Lower lobe of right lung (tissue), 2 donors: ENCODE data around the gene ALKBH4. TPM values are rescaled to one million over a fixed set of nuclear protein-coding genes. Genes with fewer than 3 reads are reported as not detected.

ENCODE experiments used
- ATAC-seq, 2 donors: fragments of 200-7000 bp; cut with Tn5 transposase; one replicate each; pipeline ENCODE4 v1.9.1; 2020 to 2022; ENCODE audit warnings: mild to moderate bottlenecking in 2 of 2, moderate library complexity in 2 of 2
- DNase-seq: peaks from one replicate; pipeline ENCODE4 v3.0.0-alpha.2; 2020
- H3K27ac ChIP-seq: fragments of 200-600 bp; one replicate; pipeline ENCODE4 v1.8.0; 2022
- H3K27me3 ChIP-seq: fragments of 200-600 bp; one replicate; pipeline ENCODE4 v1.8.0; 2022; ENCODE audit warnings: low read depth
- H3K36me3 ChIP-seq: fragments of 200-600 bp; one replicate; pipeline ENCODE4 v1.8.0; 2022; ENCODE audit warnings: mild to moderate bottlenecking
- H3K4me1 ChIP-seq: fragments of 200-600 bp; one replicate; pipeline ENCODE4 v1.8.0; 2022
- H3K4me3 ChIP-seq: fragments of 200-600 bp; one replicate; pipeline ENCODE4 v1.8.0; 2022; ENCODE audit warnings: mild to moderate bottlenecking
- H3K9me3 ChIP-seq: fragments of 200-600 bp; one replicate; pipeline ENCODE4 v1.8.0; 2022
- CTCF ChIP-seq: fragments of 200-600 bp; IDR thresholded peaks from one replicate; pipeline ENCODE4 v1.8.0; 2022; ENCODE audit warnings: antibody characterized with exemption, mild to moderate bottlenecking
- intact Hi-C: fragments of 100-400 bp; cut with DNase I; formaldehyde crosslinking; loops from one replicate; pipeline ENCODE4 v1.11.0; 2022
- total RNA-seq: library from RNA; stranded (reverse); fragmentation: NEBNext Ultra II Directional; extraction: Animal tissue kit (Norgen Biotek cat#: 25700); gene quantifications from one replicate; pipeline ENCODE4 v1.2.1, GENCODE V29; 2021
- donor health status: DM: no; HTN: yes; CAD: no; lungs with severe emphysema.

ALKBH4 gene
- total RNA-seq, 1 donor from 2014 or later, result 10.6 TPM

- Histone ChIP-seq H3K4me1 (no peaks in the 10 kb centered on the region), H3K27me3 (no peaks in the 10 kb centered on the region), H3K27ac (no peak overlapping the region), H3K4me3 (no peak overlapping the region), H3K9me3 (no peaks in the 10 kb centered on the region), H3K36me3 (peaks cover 31% of the 10 kb centered on the region)
- intact Hi-C loops, result no loop called here
- no peak for TF ChIP-seq CTCF
- no peak for ATAC-seq
- DNase-seq, result no peak
These were observed 17.4 kb downstream of the ALKBH4 start for GRCh38 chr7:102447311-102447710.

- Histone ChIP-seq H3K36me3 (peaks cover 39% of the 10 kb centered on the region), H3K4me3 (no peak overlapping the region), H3K27me3 (no peaks in the 10 kb centered on the region), H3K9me3 (no peaks in the 10 kb centered on the region), H3K4me1 (no peaks in the 10 kb centered on the region), H3K27ac (no peak overlapping the region)
- TF ChIP-seq CTCF, result no peak
- intact Hi-C loops, result no loop called here
- DNase-seq (no peak), ATAC-seq (no peak)
These were observed 18.1 kb downstream of the ALKBH4 start for GRCh38 chr7:102446387-102447156.

- peaks cover 40% of the 10 kb centered on the region for H3K36me3 ChIP-seq
- H3K9me3 ChIP-seq, result no peaks in the 10 kb centered on the region
These were observed 19.0 kb downstream of the ALKBH4 start for GRCh38 chr7:102445674-102446071.

GRCh38 chr7:102444961-102445673, 19.5 kb downstream of the ALKBH4 start:
- Histone ChIP-seq H3K9me3 (no peaks in the 10 kb centered on the region), H3K27me3 (no peaks in the 10 kb centered on the region), H3K4me3 (no peak overlapping the region), H3K4me1 (no peaks in the 10 kb centered on the region), H3K27ac (no peak overlapping the region), H3K36me3 (peaks cover 40% of the 10 kb centered on the region)
- no peak for TF ChIP-seq CTCF
- intact Hi-C loops, result no loop called here
- DNase-seq, result no peak
- no peak for ATAC-seq

More at GRCh38 chr7:102445674-102446071, 19.0 kb downstream of the ALKBH4 start:
- Histone ChIP-seq H3K4me3 (no peak overlapping the region), H3K27me3 (no peaks in the 10 kb centered on the region), H3K27ac (no peak overlapping the region), H3K4me1 (no peaks in the 10 kb centered on the region)
- no peak for TF ChIP-seq CTCF
- ATAC-seq (no peak), DNase-seq (no peak)
- intact Hi-C loops, result no loop called here

- intact Hi-C loops, result no loop called here
- Histone ChIP-seq H3K9me3 (no peaks in the 10 kb centered on the region), H3K27ac (peak overlapping the region; percentile 71), H3K36me3 (peaks cover 22% of the 10 kb centered on the region), H3K27me3 (no peaks in the 10 kb centered on the region), H3K4me3 (no peak overlapping the region), H3K4me1 (no peaks in the 10 kb centered on the region)
- DNase-seq (no peak), ATAC-seq (peak; percentile 60 to 62)
- no peak for TF ChIP-seq CTCF
These were observed 24.5 kb downstream of the ALKBH4 start for GRCh38 chr7:102439963-102440795.
